Breast epithelium (tissue), 4 donors: ENCODE data around the gene MRC2. TPM values are rescaled to one million over a fixed set of nuclear protein-coding genes. Genes with fewer than 3 reads are reported as not detected.

Experiments used
- DNase-seq, 2 donors: peaks; one replicate each; pipeline ENCODE4 v3.0.0-alpha.2; 2019; ENCODE audit warnings: low spot score in 2 of 2
- H3K27ac ChIP-seq, 2 donors: fragments of 200-600 bp; sonication (generic) in 1 of 2; one replicate each; pipeline ENCODE4 v1.5.1; 2016 to 2019; ENCODE audit warnings: mild to moderate bottlenecking in 1 of 2
- H3K27me3 ChIP-seq, 2 donors: fragments of 200-600 bp; sonication (generic) in 1 of 2; one replicate each; pipeline versions ENCODE4 v1.5.1 to v1.6.0; 2017 to 2019; ENCODE audit warnings: control low read depth in 1 of 2, mild to moderate bottlenecking in 1 of 2
- H3K36me3 ChIP-seq: fragments of 200-600 bp; one replicate; pipeline ENCODE4 v1.5.1; 2019
- H3K4me1 ChIP-seq, 2 donors: fragments of 200-600 bp; sonication (generic); one replicate each; pipeline ENCODE4 v1.5.1; 2016 to 2019; ENCODE audit warnings: control low read depth in 1 of 2
- H3K4me3 ChIP-seq, 3 donors: fragments of 200-600 bp; sonication (generic); 1 replicate in 2 of 3; 2 replicates in 1 of 3; pipeline ENCODE4 v1.5.1; 2016 to 2019; ENCODE audit warnings: mild to moderate bottlenecking in 3 of 3, moderate library complexity in 2 of 3
- H3K9me3 ChIP-seq, 2 donors: fragments of 200-600 bp; sonication (generic) in 1 of 2; one replicate each; pipeline ENCODE4 v1.5.1; 2016 to 2019; ENCODE audit warnings: control low read depth in 1 of 2
- POLR2A ChIP-seq: fragments of 450-650 bp; IDR thresholded peaks from one replicate; pipeline ENCODE4 v1.6.1; 2016; ENCODE audit warnings: antibody characterized with exemption, mild to moderate bottlenecking, moderate library complexity
- POLR2AphosphoS5 ChIP-seq, 3 donors: sonication (generic); formaldehyde crosslinking; IDR thresholded peaks; one replicate each; pipeline ENCODE4 v1.6.1; 2017; ENCODE audit warnings: antibody characterized with exemption in 3 of 3
- intact Hi-C: fragments of 100-400 bp; cut with DNase I; formaldehyde crosslinking; loops from one replicate; pipeline ENCODE4 v1.15.1; 2023; ENCODE audit warnings: low total_unique reads
- total RNA-seq, 3 donors: library from RNA; depleted of rRNA; stranded (reverse); fragments of >200 nt; gene quantifications; one replicate each; pipeline ENCODE4 v1.1.0, GENCODE V29; 2016
- TF ChIP-seq, protein P1 (sequence below), 3 donors: fragments of 450-650 bp; IDR thresholded peaks; one replicate each; pipeline ENCODE4 v1.5.1; 2016 to 2017; ENCODE audit warnings: antibody characterized with exemption in 3 of 3, mild to moderate bottlenecking in 3 of 3, moderate library complexity in 3 of 3

The MRC2 gene
- total RNA-seq, 3 donors from 2014 or later = 28.4 to 40.2 (median 37.4) TPM

DNA sequence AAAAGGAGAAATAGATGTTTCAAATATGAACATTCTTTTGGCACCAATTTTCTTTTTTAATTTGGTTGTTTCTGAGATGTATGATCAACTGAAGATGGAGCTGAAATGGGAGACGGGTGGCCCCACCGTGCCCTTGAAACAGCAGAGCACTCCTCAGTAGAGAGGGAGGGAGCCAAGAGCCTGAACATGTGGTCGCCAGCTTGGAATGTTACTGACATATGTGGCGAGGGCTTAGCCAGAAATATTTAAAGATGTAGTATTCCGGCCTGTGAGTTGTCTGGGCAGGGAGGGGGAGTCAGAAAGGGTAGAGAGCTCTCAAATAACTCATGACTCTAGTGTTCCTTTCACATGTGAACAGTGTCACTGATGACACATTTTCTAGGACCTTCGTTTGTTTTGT is 13.3 kb upstream of the MRC2 start:
- Histone ChIP-seq H3K27ac (no peak overlapping the region), H3K9me3 (no peaks in the 10 kb centered on the region), H3K36me3 (no peaks in the 10 kb centered on the region), H3K4me1 (no peaks in the 10 kb centered on the region), H3K4me3 (no peak overlapping the region), H3K27me3 (no peaks in the 10 kb centered on the region)
- no peak for TF ChIP-seq POLR2A
- intact Hi-C loops = no loop called here
- DNase-seq = no peak

DNA sequence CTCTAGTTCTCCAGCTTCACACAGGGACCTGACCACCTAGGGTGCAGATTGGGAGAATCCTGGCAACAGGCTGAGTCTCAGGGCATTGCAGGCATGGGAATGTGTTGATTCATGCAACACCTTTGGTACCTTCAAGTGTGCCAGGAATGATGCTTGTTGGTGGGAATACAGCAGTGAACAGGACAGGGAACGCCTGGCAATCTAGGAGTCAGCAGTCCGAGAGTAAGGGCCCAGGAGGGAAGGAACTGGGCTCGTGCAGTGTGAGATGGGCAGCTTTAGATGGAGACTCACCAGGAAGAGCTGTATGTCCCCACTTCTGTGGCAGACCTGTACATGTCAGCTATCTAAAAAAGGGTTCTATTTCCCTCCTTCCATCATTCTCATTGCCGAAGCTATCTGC is 12.0 kb upstream of the MRC2 start:
- no peak for TF ChIP-seq POLR2AphosphoS5 (IDR thresholded peaks at IDR 0.05)
- TF ChIP-seq, protein P1, sequence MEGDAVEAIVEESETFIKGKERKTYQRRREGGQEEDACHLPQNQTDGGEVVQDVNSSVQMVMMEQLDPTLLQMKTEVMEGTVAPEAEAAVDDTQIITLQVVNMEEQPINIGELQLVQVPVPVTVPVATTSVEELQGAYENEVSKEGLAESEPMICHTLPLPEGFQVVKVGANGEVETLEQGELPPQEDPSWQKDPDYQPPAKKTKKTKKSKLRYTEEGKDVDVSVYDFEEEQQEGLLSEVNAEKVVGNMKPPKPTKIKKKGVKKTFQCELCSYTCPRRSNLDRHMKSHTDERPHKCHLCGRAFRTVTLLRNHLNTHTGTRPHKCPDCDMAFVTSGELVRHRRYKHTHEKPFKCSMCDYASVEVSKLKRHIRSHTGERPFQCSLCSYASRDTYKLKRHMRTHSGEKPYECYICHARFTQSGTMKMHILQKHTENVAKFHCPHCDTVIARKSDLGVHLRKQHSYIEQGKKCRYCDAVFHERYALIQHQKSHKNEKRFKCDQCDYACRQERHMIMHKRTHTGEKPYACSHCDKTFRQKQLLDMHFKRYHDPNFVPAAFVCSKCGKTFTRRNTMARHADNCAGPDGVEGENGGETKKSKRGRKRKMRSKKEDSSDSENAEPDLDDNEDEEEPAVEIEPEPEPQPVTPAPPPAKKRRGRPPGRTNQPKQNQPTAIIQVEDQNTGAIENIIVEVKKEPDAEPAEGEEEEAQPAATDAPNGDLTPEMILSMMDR (IDR thresholded peaks at IDR 0.05) = no peak
- Histone ChIP-seq H3K4me3 (no peak overlapping the region), H3K4me1 (no peaks in the 10 kb centered on the region), H3K36me3 (no peaks in the 10 kb centered on the region), H3K27me3 (no peaks in the 10 kb centered on the region), H3K9me3 (no peaks in the 10 kb centered on the region), H3K27ac (no peak overlapping the region)
- intact Hi-C loops = no loop called here
- DNase-seq = no peak

DNA sequence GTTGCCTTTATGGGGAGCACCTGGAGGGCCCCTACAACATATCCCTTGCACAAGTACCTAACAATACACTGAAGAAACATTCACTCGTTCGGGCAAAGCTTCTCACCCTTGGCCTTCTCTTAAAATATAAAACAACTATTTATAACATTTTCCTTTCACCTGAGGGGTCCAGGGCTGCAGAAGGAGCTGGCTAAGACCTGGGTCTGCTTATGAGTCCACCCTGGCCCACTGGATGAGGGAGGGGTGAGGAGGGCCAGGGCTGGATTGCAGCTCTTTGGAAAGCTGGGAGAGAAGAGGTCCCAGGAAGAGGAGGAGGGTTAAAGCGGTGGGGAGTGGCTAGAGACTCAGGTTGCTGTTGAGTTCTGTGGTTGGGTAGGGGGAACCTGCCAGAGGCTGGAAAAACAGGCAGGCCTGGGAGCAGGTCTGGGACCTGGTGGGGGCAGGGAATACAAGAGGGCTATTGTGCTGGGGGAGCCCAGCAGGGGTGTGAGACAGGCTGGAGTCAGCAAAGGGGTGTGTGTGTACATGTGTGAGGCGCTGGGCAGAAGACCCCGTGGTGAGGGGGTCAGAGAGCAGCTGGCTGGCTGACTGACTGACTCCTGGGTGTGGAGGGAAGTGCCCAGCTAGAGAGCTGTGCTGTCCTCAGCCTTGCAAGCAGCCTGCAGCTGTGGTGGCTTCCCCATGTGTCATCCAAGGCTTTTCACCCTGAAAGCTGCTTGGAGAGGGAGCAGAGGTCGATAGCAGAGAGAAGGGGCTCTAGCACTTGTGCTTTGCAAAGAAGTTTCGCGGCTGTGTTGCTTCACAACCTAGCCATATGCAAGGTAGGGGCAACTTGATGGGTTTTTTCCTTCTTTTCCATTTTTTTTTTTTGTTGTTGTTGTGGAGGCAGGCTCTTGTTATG is 10.2 kb upstream of the MRC2 start:
- H3K4me1 ChIP-seq = no peaks in the 10 kb centered on the region
- H3K36me3 ChIP-seq = no peaks in the 10 kb centered on the region
- H3K27ac ChIP-seq = no peak overlapping the region
- TF ChIP-seq POLR2AphosphoS5 (IDR thresholded peaks at IDR 0.05) (no peak), POLR2A (no peak)
- no peak for DNase-seq
- no peaks in the 10 kb centered on the region for H3K27me3 ChIP-seq
- no peaks in the 10 kb centered on the region for H3K9me3 ChIP-seq
- H3K4me3 ChIP-seq = no peak overlapping the region
- intact Hi-C loops = no loop called here

DNA sequence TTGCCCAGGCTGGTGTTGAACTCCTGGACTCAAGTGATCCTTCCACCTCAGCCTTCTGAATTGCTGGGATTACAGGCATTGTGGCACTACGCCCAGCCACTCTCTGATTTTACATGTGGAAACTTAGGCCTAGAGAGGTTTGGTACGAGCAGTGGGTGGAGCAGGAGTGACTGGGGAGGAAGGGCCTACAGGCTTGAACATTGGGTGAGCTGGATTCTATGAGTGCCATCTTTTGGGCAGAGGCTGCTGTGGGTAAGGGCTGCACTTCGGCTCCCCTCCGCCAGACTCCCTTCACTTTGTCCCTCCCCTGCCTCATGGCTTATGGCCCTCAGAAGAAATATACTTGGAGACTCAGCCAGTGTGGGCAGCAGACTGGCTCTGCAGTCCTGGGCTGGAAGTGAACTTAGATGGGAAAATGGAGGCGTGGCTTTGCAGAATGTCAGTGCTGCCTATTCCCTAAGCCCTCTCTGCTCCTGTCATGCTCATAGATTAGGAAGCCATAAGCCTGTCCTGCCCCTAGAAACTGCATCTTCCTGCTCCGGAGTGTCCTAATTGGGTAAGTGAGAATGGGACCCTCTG is 9.5 kb upstream of the MRC2 start:
- Histone ChIP-seq H3K36me3 (no peaks in the 10 kb centered on the region), H3K27me3 (no peaks in the 10 kb centered on the region), H3K4me3 (no peak overlapping the region), H3K27ac (no peak overlapping the region), H3K4me1 (no peaks in the 10 kb centered on the region), H3K9me3 (no peaks in the 10 kb centered on the region)
- TF ChIP-seq POLR2AphosphoS5 (IDR thresholded peaks at IDR 0.05) (no peak), POLR2A (no peak)
- TF ChIP-seq, protein P1 (IDR thresholded peaks at IDR 0.05) = no peak
- intact Hi-C loops = no loop called here
- DNase-seq = no peak

DNA sequence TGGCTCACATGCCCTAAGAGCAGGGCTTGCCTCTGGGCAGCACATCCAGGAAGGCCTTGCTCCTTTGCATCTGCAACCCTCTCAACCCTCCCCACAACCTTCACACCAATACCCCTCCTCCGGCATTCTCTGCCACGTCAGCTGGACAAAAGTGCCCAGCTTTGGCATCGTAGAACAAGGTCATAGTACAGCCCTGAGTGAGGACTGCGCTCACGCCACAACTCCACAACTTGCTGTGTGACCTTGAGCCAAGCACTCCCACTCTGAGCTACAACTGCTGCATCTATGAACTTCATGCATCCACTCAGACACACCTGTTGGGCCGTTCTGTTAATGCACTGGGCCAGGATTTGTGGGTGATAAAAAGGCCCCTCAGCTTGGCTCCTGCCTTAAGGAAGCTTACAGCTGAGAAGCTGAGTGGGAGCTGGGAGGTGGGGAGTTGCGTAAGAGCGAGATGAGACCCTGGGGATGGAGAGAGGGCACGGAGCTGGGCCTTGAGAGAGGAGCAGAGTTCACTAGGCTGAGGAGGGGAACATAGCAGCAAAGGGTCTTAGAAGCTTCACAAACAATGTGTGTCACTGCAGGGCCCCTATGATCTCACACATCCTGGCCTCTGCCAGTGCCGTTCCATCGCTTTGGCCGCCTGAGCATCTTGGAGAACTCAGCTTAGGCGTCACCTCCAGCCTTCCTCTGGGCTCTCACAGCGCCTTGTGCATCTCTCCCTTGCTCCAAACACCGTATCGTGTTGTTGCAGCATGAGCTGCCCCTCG is 8.6 kb upstream of the MRC2 start:
- Histone ChIP-seq H3K27me3 (no peaks in the 10 kb centered on the region), H3K27ac (peak overlapping the region in 1 of 2 donors; percentile 12), H3K9me3 (no peaks in the 10 kb centered on the region), H3K4me1 (no peaks in the 10 kb centered on the region), H3K4me3 (no peak overlapping the region), H3K36me3 (no peaks in the 10 kb centered on the region)
- intact Hi-C loops = no loop called here
- DNase-seq = no peak
- TF ChIP-seq, protein P1 (IDR thresholded peaks at IDR 0.05) = no peak
- TF ChIP-seq POLR2A (no peak), POLR2AphosphoS5 (IDR thresholded peaks at IDR 0.05) (no peak)
